DMS 273 (cell line): ENCODE data around the gene RGPD4.
A peak's percentile ranks its signal among the peaks of the same experiment; 100 is the strongest.

ENCODE experiments used
- DNase-seq: peaks from one replicate; lab custom pipeline; 2025; ENCODE audit not compliant: unreplicated experiment; lab: John Stamatoyannopoulos, UW

Gene RGPD4

GRCh38 chr2:107927034-107927534 is 100.4 kb downstream of the RGPD4 start:
- DNase-seq: peak; percentile 77

- no peak for DNase-seq
These were observed 104.7 kb downstream of the RGPD4 start for GRCh38 chr2:107931412-107931811.

- peak; percentile 61 for DNase-seq
These were observed 105.8 kb downstream of the RGPD4 start for GRCh38 chr2:107932488-107932887.

GRCh38 chr2:107932979-107933378 is 106.3 kb downstream of the RGPD4 start:
- peak; percentile 56 for DNase-seq

- peak; percentile 54 for DNase-seq
These were observed 110.0 kb downstream of the RGPD4 start for GRCh38 chr2:107936433-107937359.
